ENCODE data around the gene WNK4.

WNK4 gene

GRCh38 chr17:42841975-42842685, 61.7 kb downstream of the WNK4 start:
- DNase-seq = no peak

- no peak for DNase-seq
Measured at GRCh38 chr17:42843358-42843934, 63.0 kb downstream of the WNK4 start.

- DNase-seq = no peak
Measured at GRCh38 chr17:42844271-42844670, 63.9 kb downstream of the WNK4 start, which contains the start of gene AOC2. Gene AOC2 (plus strand): TSS chr17:42844580. CDS start chr17:42844627, 47 bp downstream.

- DNase-seq = no peak
Measured at GRCh38 chr17:42844761-42845555, 64.5 kb downstream of the WNK4 start.

- no peak for DNase-seq
Measured at GRCh38 chr17:42845556-42845917, 65.1 kb downstream of the WNK4 start.

GRCh38 chr17:42845918-42846593, 65.6 kb downstream of the WNK4 start:
- DNase-seq = no peak

Measured in cerebellar nuclear complex (tissue), 1 donor.